Skeletal muscle satellite cell (primary cell): ENCODE data around the gene MOB3B.
"Not testable (repeated sequence)": the region's sequence is repeated elsewhere in the genome, so short reads cannot be mapped to it uniquely, and the experiment has no call there.

Experiments
- H3K27me3 ChIP-seq: 2 replicates; pipeline ENCODE4 v1.7.0; 2013; ENCODE audit warnings: low read length; ENCODE audit not compliant: control insufficient read depth, insufficient read depth
- H3K36me3 ChIP-seq: 2 replicates; pipeline ENCODE4 v1.7.0; 2013; ENCODE audit warnings: mild to moderate bottlenecking, control low read depth, low read length; ENCODE audit not compliant: insufficient read depth
- H3K4me1 ChIP-seq: 2 replicates; pipeline ENCODE4 v1.7.0; 2013; ENCODE audit warnings: low read length; ENCODE audit not compliant: control insufficient read depth, insufficient read depth
- H3K4me2 ChIP-seq: 2 replicates; pipeline ENCODE4 v1.7.0; 2013; ENCODE audit warnings: mild to moderate bottlenecking, low read length
- H3K4me3 ChIP-seq: 2 replicates; pipeline ENCODE4 v1.7.0; 2013; ENCODE audit warnings: low read length
- H3K9ac ChIP-seq: 2 replicates; pipeline ENCODE4 v1.7.0; 2013; ENCODE audit warnings: mild to moderate bottlenecking, low read depth, low read length, moderate library complexity
- H3K9me3 ChIP-seq: replicated peaks from 2 replicates; pipeline ENCODE4 v1.7.0; 2013; ENCODE audit warnings: mild to moderate bottlenecking, control low read depth, low read length

MOB3B gene

DNA sequence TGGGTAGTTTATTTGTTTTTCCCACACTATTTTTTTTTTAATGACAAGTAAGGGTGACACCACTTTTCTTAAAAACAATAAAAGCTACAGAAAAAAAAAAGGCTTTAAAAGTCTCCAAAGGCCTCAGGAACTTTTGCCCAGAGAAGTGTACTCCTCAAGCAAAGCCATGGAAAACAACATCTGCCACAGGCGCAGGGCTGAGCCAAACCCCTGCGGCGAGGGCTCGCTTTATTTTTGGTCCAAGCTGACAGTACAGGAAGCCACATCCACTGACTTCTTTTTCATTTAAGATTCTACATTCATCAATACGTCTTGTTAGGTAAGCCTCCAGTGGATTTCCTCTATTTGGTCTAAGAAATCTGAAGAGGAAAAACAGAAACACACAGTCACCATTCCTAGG, 57.4 kb downstream of the MOB3B start:
- no peaks in the 10 kb centered on the region for H3K9me3 ChIP-seq

DNA sequence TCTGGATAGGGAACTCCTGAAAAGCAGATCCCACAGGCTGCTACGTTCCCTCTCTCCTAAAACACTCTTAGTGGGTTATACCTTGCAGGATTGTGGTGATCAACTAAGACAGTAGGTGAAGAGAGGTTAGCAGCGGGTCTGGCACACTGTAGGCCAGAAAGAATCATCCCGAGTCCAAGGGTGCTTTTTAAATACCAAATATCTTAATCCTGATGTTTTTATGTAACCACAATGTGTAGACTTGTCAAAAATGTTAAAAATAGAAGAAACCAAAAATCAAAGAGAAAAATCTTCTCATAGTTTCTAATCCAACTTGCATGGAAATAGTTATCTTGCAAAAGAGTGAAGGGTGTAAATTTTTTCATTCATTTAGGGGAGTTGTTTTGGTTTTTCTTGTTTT, 57.8 kb downstream of the MOB3B start:
- Histone ChIP-seq H3K4me1 (no peaks in the 10 kb centered on the region), H3K36me3 (no peaks in the 10 kb centered on the region), H3K27me3 (peaks cover 21% of the 10 kb centered on the region), H3K9me3 (no peaks in the 10 kb centered on the region), H3K4me2 (no peak overlapping the region), H3K4me3 (no peak overlapping the region), H3K9ac (no peak overlapping the region)

More for the DNA sequence above, 57.4 kb downstream of the MOB3B start:
- Histone ChIP-seq H3K4me1 (no peaks in the 10 kb centered on the region), H3K4me3 (no peak overlapping the region), H3K27me3 (peaks cover 21% of the 10 kb centered on the region), H3K9ac (no peak overlapping the region), H3K36me3 (no peaks in the 10 kb centered on the region), H3K4me2 (no peak overlapping the region)

DNA sequence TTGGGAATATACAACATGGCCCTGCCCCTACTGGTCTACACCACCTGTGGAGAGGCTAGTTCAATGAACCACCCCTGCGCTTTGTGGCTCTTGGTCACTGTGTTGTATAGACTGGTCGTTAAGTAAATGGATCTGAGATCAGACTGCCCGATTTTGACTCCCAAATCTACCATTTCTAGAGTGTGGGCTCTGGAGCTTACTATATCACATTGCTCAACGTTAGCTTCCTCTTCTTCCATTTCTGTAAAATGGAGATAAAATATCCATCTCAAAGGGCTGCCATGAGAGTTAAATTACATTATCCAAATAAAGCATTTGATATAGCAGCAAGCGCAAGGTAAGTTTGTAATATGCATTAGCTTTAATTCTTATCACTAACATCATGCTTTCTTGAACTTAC, 58.2 kb downstream of the MOB3B start:
- Histone ChIP-seq H3K9me3 (no peaks in the 10 kb centered on the region), H3K4me1 (no peaks in the 10 kb centered on the region), H3K9ac (no peak overlapping the region), H3K4me3 (no peak overlapping the region), H3K27me3 (peaks cover 21% of the 10 kb centered on the region), H3K36me3 (no peaks in the 10 kb centered on the region), H3K4me2 (no peak overlapping the region)

DNA sequence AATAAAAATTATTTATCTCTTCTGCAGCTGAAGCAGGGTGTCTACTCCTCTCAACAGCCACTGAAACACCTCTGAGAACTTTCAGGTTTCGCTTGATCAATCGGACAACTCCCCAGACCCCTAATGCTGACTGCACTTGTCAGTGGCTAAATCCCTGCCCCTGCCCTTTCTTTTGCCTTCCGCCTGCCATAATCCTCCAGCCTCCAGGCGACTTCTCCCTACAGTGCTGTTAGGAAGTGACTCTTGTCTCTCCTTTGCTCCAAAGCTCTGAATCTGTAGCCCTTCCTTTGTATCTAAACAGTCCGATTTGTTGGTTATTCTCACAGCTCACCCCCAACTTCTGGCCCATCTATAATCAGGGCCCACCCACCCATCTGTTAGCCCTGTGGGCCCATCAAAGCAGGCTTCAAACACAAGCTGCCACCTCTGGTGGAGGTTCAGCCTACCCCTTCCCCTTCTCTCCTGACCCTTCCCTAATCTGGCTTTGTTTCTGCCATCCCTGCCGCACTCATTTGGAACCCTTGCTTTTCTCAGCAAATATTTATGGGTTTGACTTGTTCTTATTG, 59.2 kb downstream of the MOB3B start:
- H3K4me3 ChIP-seq: no peak overlapping the region
- no peak overlapping the region for H3K4me2 ChIP-seq
- peaks cover 21% of the 10 kb centered on the region for H3K27me3 ChIP-seq
- H3K9me3 ChIP-seq: no peaks in the 10 kb centered on the region
- no peaks in the 10 kb centered on the region for H3K36me3 ChIP-seq
- H3K4me1 ChIP-seq: no peaks in the 10 kb centered on the region
- no peak overlapping the region for H3K9ac ChIP-seq

DNA sequence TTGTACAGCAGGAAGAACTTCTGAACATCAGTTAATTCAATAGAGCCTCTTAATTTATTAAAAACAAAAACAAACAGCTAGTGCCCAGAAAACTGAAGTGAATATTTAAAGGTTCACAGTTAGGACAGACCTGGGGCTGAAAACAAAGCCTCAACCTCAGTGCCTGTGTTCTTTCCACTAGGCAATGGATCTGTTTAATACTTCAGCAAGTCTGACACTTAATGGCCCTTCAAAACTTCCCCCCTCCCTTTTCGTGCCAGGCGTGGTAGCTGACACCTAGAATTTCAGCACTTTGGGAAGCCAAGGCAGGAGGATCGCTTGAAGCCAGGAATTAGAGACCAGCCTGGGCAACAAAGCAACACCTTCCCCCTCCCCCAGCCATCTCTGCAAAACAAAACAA, 60.1 kb downstream of the MOB3B start:
- no peaks in the 10 kb centered on the region for H3K4me1 ChIP-seq
- peaks cover 21% of the 10 kb centered on the region for H3K27me3 ChIP-seq
- H3K4me3 ChIP-seq: no peak overlapping the region
- H3K9me3 ChIP-seq: no peaks in the 10 kb centered on the region
- H3K9ac ChIP-seq: no peak overlapping the region
- H3K36me3 ChIP-seq: no peaks in the 10 kb centered on the region
- no peak overlapping the region for H3K4me2 ChIP-seq

DNA sequence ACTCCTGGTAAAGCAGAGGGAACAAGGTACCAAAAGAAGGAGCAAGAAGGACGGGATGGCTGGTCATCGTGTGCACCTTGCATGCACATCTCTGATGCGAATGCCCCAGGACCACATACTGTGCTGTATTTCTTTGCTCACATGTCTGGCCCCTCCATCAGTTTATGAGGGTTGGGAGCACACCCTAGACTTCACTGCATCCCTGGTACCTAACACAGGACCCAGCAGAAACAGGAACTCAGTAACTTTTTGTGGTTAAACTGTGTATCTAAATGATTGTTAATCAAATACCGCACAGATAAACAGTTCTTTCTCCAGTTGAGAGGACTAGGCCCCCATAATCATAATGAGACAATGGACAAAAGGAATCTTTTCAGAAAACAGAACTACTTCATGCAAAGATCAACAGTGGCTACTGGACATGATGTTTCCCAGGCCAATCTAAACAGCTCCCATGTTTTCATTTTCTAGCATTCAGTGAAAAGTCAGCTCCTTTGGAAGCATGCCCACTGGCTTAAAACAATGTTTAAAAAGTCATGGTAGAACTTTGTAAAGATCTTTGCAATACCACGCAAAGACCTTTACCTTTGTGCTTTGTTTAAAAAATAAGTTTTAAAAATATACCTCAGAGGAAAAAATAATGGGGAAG, 61.0 kb downstream of the MOB3B start:
- no peak overlapping the region for H3K4me2 ChIP-seq
- H3K4me1 ChIP-seq: no peaks in the 10 kb centered on the region
- H3K9ac ChIP-seq: no peak overlapping the region
- H3K27me3 ChIP-seq: peaks cover 18% of the 10 kb centered on the region
- no peak overlapping the region for H3K4me3 ChIP-seq
- no peaks in the 10 kb centered on the region for H3K9me3 ChIP-seq
- H3K36me3 ChIP-seq: no peaks in the 10 kb centered on the region

DNA sequence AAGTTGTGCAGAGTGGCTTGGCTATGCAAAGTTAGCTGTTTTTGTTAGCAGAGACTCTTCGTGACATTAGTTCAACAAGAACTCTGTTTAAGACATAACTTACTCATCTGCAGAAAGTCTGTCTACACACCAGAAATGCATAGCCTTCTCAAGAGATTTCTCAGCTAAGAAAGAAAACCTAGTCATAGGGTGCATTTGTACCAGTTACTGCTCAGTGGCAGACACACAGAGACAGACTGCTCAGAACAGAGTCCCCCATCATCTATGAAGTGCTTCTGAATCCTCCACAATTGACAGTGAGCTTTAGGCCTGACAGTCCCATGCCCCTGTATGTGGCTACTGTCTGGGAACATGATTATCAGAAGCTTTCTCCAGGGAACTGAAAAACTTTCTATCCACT, 61.6 kb downstream of the MOB3B start:
- Histone ChIP-seq H3K4me2 (no peak overlapping the region), H3K27me3 (peaks cover 13% of the 10 kb centered on the region), H3K4me3 (no peak overlapping the region), H3K9ac (no peak overlapping the region), H3K4me1 (no peaks in the 10 kb centered on the region), H3K9me3 (no peaks in the 10 kb centered on the region), H3K36me3 (no peaks in the 10 kb centered on the region)

DNA sequence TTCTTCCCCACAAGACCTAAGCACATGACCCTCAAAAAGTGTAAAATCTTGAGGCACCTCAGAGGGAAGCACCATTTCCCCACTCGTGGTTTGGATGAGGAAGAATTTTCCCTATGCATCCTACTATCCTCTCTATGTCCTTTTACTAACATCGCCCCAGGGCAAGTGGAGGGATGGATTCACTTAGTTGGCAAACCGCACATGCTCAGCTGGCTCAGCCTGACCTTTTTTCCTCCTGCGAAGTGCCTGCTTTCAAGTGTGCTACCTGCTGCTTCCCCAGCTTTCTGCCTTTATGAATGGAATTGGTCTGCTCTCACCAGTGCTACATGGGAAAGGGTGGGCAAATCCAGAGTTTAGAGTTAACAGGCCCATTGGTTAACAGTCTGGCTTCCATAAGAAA, 62.1 kb downstream of the MOB3B start:
- Histone ChIP-seq H3K9me3 (no peaks in the 10 kb centered on the region), H3K4me1 (no peaks in the 10 kb centered on the region)

DNA sequence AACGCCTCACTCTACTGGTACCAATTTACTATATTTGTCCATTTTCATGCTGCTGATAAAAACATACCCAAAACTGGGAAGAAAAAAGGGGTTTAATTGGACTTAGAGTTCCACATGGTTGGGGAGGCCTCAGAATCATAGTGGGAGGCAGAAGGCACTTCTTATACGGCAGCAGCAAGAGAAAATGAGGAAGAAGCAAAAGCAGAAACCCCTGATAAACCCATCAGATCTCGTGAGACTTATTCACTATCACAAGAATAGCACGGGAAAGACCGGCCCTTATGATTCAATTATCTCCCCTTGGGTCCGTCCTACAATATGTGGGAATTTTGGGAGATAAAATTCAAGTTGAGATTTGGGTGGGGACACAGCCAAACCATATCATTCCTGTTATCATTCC, 63.1 kb downstream of the MOB3B start:
- not testable (repeated sequence) for H3K9ac ChIP-seq, H3K9me3 ChIP-seq, H3K4me3 ChIP-seq, H3K4me1 ChIP-seq, H3K4me2 ChIP-seq, H3K27me3 ChIP-seq, H3K36me3 ChIP-seq

More for the DNA sequence above, 62.1 kb downstream of the MOB3B start:
- Histone ChIP-seq H3K27me3 (peaks cover 10% of the 10 kb centered on the region), H3K4me2 (no peak overlapping the region), H3K9ac (no peak overlapping the region), H3K36me3 (no peaks in the 10 kb centered on the region), H3K4me3 (no peak overlapping the region)

DNA sequence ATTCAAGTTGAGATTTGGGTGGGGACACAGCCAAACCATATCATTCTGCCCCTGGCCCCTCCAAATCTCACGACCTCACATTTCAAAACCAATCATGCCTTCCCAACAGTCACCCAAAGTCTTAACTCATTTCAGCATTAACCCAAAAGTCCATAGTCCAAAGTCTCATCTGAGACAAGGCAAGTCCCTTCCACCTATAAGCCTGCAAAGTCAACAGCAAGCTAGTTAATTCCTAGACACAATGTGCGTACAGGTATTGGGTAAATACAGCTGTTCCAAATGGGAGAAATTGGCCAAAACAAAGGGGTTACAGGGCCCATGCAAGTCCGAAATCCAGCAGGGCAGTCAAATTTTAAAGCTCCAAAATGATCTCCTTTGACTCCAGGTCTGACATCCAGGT, 64.7 kb downstream of the MOB3B start:
- H3K27me3 ChIP-seq, H3K4me1 ChIP-seq, H3K36me3 ChIP-seq, H3K9ac ChIP-seq, H3K4me3 ChIP-seq, H3K4me2 ChIP-seq, H3K9me3 ChIP-seq: not testable (repeated sequence)

DNA sequence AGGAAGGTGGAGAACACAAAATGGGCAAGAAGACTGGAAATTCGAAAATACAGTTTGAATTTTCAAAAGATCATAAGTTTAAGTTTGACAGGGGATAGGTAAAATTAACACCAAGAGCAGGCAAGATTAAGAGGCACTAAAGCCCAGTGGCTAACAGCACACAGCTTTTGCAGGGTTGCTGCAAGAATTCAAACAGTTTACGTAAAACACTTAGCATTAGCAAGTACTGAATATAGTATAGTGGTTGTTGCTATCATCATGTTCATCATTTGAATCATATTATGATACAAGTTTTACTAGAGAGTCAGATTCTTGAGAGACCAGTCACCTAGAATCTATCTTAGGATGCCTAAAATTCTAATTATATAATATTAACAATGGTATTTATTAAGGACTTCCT, 66.8 kb downstream of the MOB3B start:
- Histone ChIP-seq H3K36me3 (no peaks in the 10 kb centered on the region), H3K27me3 (no peaks in the 10 kb centered on the region), H3K4me2 (no peak overlapping the region), H3K4me3 (no peak overlapping the region), H3K9ac (no peak overlapping the region), H3K9me3 (no peaks in the 10 kb centered on the region), H3K4me1 (peaks cover 3% of the 10 kb centered on the region)

DNA sequence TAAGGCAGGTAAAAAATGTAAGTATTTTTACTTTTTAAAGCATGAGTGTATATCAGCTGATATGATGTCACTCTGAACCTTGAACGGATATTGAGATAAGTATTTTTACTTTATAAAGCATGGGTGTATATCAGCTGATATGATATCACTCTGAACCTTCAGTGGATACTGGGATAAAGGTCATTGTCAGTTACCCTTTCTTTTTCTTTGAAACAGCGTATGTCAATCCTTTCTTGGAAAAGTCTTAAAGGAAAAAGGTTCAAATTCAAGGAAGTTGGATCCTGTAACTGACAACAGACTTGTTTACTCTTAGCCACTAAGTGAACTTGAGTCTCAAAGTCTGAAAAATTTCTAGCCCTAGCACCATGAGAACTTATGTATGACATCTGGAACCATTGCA, 67.2 kb downstream of the MOB3B start:
- peaks cover 3% of the 10 kb centered on the region for H3K4me1 ChIP-seq
- no peak overlapping the region for H3K9ac ChIP-seq
- no peaks in the 10 kb centered on the region for H3K36me3 ChIP-seq
- H3K27me3 ChIP-seq: no peaks in the 10 kb centered on the region
- no peak overlapping the region for H3K4me2 ChIP-seq
- no peaks in the 10 kb centered on the region for H3K9me3 ChIP-seq
- H3K4me3 ChIP-seq: no peak overlapping the region
